PC-3 (cell line): ENCODE data around the gene MAGI2.

ENCODE experiments used
- EZH2 ChIP-seq: fragments of 300-600 bp; sonication (generic); IDR thresholded peaks from one replicate; pipeline ENCODE4 v1.6.1; 2017; ENCODE audit warnings: antibody characterized with exemption, mild to moderate bottlenecking, low read length; ENCODE audit not compliant: unreplicated experiment
- EZH2phosphoT487 ChIP-seq: fragments of 300-600 bp; sonication (generic); IDR thresholded peaks from 2 replicates; pipeline ENCODE4 v1.6.1; 2018; ENCODE audit warnings: mild to moderate bottlenecking, antibody characterized with exemption, low read length, borderline replicate concordance
- TF ChIP-seq, protein P1 (sequence below): fragments of 300-600 bp; sonication (generic); conservative IDR thresholded peaks from 2 replicates; pipeline ENCODE4 v1.5.1; 2017; ENCODE audit warnings: antibody characterized with exemption, low read depth, mild to moderate bottlenecking, low read length

GRCh38 chr7:78742694-78743093 lies 710.8 kb downstream of the MAGI2 start:
- TF ChIP-seq, protein P1, sequence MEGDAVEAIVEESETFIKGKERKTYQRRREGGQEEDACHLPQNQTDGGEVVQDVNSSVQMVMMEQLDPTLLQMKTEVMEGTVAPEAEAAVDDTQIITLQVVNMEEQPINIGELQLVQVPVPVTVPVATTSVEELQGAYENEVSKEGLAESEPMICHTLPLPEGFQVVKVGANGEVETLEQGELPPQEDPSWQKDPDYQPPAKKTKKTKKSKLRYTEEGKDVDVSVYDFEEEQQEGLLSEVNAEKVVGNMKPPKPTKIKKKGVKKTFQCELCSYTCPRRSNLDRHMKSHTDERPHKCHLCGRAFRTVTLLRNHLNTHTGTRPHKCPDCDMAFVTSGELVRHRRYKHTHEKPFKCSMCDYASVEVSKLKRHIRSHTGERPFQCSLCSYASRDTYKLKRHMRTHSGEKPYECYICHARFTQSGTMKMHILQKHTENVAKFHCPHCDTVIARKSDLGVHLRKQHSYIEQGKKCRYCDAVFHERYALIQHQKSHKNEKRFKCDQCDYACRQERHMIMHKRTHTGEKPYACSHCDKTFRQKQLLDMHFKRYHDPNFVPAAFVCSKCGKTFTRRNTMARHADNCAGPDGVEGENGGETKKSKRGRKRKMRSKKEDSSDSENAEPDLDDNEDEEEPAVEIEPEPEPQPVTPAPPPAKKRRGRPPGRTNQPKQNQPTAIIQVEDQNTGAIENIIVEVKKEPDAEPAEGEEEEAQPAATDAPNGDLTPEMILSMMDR = no peak
- TF ChIP-seq EZH2 (no peak), EZH2phosphoT487 (no peak)
